ENCODE results near the gene TNFRSF13B. TPM values are rescaled to one million over a fixed set of nuclear protein-coding genes. Genes with fewer than 3 reads are reported as not detected.
A peak's percentile ranks its signal among the peaks of the same experiment; 100 is the strongest.

TNFRSF13B gene
- total RNA-seq, 2 experiments from 2014 or later, result 7.5 to 19.3 TPM

GRCh38 chr17:16972346-16972745 lies 428 bp upstream of the TNFRSF13B start:
- H3K79me2 ChIP-seq (ENCODE audit: insufficient read depth, low read depth, low read length), result peaks cover 28% of the 10 kb centered on the region; the same call in 1 of the 2 replicates
- intact Hi-C loops (cut with micrococcal nuclease; ENCODE audit: unreplicated experiment), result no loop called here
- H3K4me2 ChIP-seq (ENCODE audit: low read length), result peak overlapping the region; percentile 78

GRCh38 chr17:16969931-16970906 lies 1.7 kb downstream of the TNFRSF13B start:
- no TSS peak for BruUV-seq (replicated peaks)
- TF ChIP-seq EZH2phosphoT487 (IDR thresholded peaks at IDR 0.05; ENCODE audit: borderline replicate concordance, low read depth, low read length), result no peak
- TF ChIP-seq CTCF (conservative IDR thresholded peaks at IDR 0.05; ENCODE audit: low read length), result no peak
- peak; percentile 84 for DNase-seq (ENCODE audit: low spot score)
- Histone ChIP-seq H3K79me2 (ENCODE audit: insufficient read depth, low read depth, low read length) (peaks cover 47% of the 10 kb centered on the region; the same call in 1 of the 2 replicates), H2AFZ (ENCODE audit: low read length) (peak overlapping the region; percentile 2; the same call in 1 of the 2 replicates), H3K4me3 (ENCODE audit: low read depth, low read length, poor library complexity, severe bottlenecking) (peak overlapping the region; percentile 68), H3K9me2 (ENCODE audit: insufficient read depth, low read length) (no peaks in the 10 kb centered on the region), H3K27ac (ENCODE audit: low read depth, low read length, poor library complexity, severe bottlenecking) (peak overlapping the region; percentile 81), H3K36me3 (ENCODE audit: insufficient read depth, low read length) (peaks cover 3% of the 10 kb centered on the region; the same call in 1 of the 2 replicates), H4K20me1 (ENCODE audit: insufficient read depth, low read length) (no peaks in the 10 kb centered on the region), H3K4me1 (ENCODE audit: insufficient read depth, low read length, poor library complexity, severe bottlenecking) (peaks cover 93% of the 10 kb centered on the region), H3K9me3 (ENCODE audit: low read length) (no peaks in the 10 kb centered on the region), H3K4me2 (ENCODE audit: low read length) (peak overlapping the region; percentile 78)
- ChIA-PET POLR2A (interaction anchor here (0.7 to 4.9 kb wide), 3 partner anchors 13 to 19 kb away, joined by 3 to 29 read pairs (median 3); no protein-coding TSS in a partner anchor), CTCF (ENCODE audit: unreplicated experiment) (no interaction called here)
- intact Hi-C loops (cut with micrococcal nuclease; ENCODE audit: unreplicated experiment), result loop anchor here (2.0 kb wide), 1 partner anchor 23 kb away; no protein-coding TSS in a partner anchor

More at GRCh38 chr17:16972346-16972745, 428 bp upstream of the TNFRSF13B start:
- no TSS peak for BruUV-seq (replicated peaks)
- TF ChIP-seq CTCF (conservative IDR thresholded peaks at IDR 0.05; ENCODE audit: low read length) (no peak), EZH2phosphoT487 (IDR thresholded peaks at IDR 0.05; ENCODE audit: borderline replicate concordance, low read depth, low read length) (no peak)
- CTCF ChIA-PET (ENCODE audit: unreplicated experiment), result no interaction called here
- POLR2A ChIA-PET, result interaction anchor here (0.7 to 4.9 kb wide), 2 partner anchors 16 to 1226 kb away, joined by 3 to 29 read pairs; no protein-coding TSS in a partner anchor
- no peak for DNase-seq (ENCODE audit: low spot score)
- Histone ChIP-seq H3K4me3 (ENCODE audit: low read depth, low read length, poor library complexity, severe bottlenecking) (peak overlapping the region; percentile 68), H2AFZ (ENCODE audit: low read length) (no peak overlapping the region; the same call in 1 of the 2 replicates), H3K27ac (ENCODE audit: low read depth, low read length, poor library complexity, severe bottlenecking) (peak overlapping the region; percentile 81), H4K20me1 (ENCODE audit: insufficient read depth, low read length) (no peaks in the 10 kb centered on the region), H3K9me3 (ENCODE audit: low read length) (no peaks in the 10 kb centered on the region), H3K4me1 (ENCODE audit: insufficient read depth, low read length, poor library complexity, severe bottlenecking) (peaks cover 95% of the 10 kb centered on the region), H3K36me3 (ENCODE audit: insufficient read depth, low read length) (no peaks in the 10 kb centered on the region), H3K9me2 (ENCODE audit: insufficient read depth, low read length) (no peaks in the 10 kb centered on the region)

Data from OCI-LY7 (cell line).